ENCODE data around the gene ADARB1. TPM values are rescaled to one million over a fixed set of nuclear protein-coding genes. Genes with fewer than 3 reads are reported as not detected.

ADARB1 gene
- polyA plus RNA-seq, 1 of the 3 experiments (the other 2 are of a cell fraction), result 7.8 TPM

GRCh38 chr21:45157932-45158331 is 83.6 kb downstream of the ADARB1 start:
- no peak overlapping the region for H3K9ac ChIP-seq
- no peaks in the 10 kb centered on the region for H3K9me2 ChIP-seq
- peak; percentile 67 for DNase-seq
- POLR2A ChIA-PET, result no interaction called here
- TF ChIP-seq GABPA (IDR thresholded peaks at IDR 0.05; ENCODE audit: low read depth) (no peak), GATA2 (CRISPR knock-in tag; IDR thresholded peaks at IDR 0.05) (0 out of 2 replicates have a peak, but pooled peaks have one; percentile 10), FOSL2 (IDR thresholded peaks at IDR 0.05; ENCODE audit: borderline replicate concordance, low read depth) (no peak), EP300 (IDR thresholded peaks at IDR 0.05; ENCODE audit: borderline replicate concordance in 1 of 2, low read depth in 1 of 2, low read length in 1 of 2) (peak in 1 of 2 experiments; percentile 57; a peak in 2 of 4 replicates), TCF12 (IDR thresholded peaks at IDR 0.05) (no peak)
- CTCF ChIA-PET, result interaction anchor here (0.9 to 4.1 kb wide), 5 partner anchors 17 to 282 kb away, joined by 3 to 24 read pairs (median 4); no protein-coding TSS in a partner anchor
- peaks cover 19 to 84% of the 10 kb centered on the region in 2 experiments for H3K4me1 ChIP-seq (ENCODE audit: control insufficient read depth in 1 of 2, insufficient read depth in 2 of 2, low read depth in 1 of 2, low read length in 1 of 2)
- 75% methylated on average over 8 of the region's 8 CpGs for WGBS (ENCODE audit: low lambda C conversion rate)
- H3K36me3 ChIP-seq (replicated peaks in 1 of 2; ENCODE audit: control insufficient read depth in 1 of 2, insufficient read depth in 2 of 2, low read length in 1 of 2), result no peaks in the 10 kb centered on the region
- H4K20me1 ChIP-seq (ENCODE audit: insufficient read depth), result no peaks in the 10 kb centered on the region
- H3K9me3 ChIP-seq, result no peaks in the 10 kb centered on the region
- no peak overlapping the region for H2AFZ ChIP-seq (ENCODE audit: low read depth)
- H3K27ac ChIP-seq (ENCODE audit: low read depth in 2 of 2, low read length in 1 of 2), result peak overlapping the region in 1 of 2 experiments; percentile 100; a peak in 2 of 4 replicates
- H3F3A ChIP-seq (replicated peaks; ENCODE audit: insufficient read depth), result peaks cover 5% of the 10 kb centered on the region
- H3K79me2 ChIP-seq (ENCODE audit: insufficient read depth), result no peaks in the 10 kb centered on the region
- H3K27me3 ChIP-seq (ENCODE audit: insufficient read depth), result no peaks in the 10 kb centered on the region
- H3K4me3 ChIP-seq (ENCODE audit: low read depth in 2 of 2, low read length in 1 of 2), result no peak overlapping the region
- no peak overlapping the region for H3K4me2 ChIP-seq

DNA sequence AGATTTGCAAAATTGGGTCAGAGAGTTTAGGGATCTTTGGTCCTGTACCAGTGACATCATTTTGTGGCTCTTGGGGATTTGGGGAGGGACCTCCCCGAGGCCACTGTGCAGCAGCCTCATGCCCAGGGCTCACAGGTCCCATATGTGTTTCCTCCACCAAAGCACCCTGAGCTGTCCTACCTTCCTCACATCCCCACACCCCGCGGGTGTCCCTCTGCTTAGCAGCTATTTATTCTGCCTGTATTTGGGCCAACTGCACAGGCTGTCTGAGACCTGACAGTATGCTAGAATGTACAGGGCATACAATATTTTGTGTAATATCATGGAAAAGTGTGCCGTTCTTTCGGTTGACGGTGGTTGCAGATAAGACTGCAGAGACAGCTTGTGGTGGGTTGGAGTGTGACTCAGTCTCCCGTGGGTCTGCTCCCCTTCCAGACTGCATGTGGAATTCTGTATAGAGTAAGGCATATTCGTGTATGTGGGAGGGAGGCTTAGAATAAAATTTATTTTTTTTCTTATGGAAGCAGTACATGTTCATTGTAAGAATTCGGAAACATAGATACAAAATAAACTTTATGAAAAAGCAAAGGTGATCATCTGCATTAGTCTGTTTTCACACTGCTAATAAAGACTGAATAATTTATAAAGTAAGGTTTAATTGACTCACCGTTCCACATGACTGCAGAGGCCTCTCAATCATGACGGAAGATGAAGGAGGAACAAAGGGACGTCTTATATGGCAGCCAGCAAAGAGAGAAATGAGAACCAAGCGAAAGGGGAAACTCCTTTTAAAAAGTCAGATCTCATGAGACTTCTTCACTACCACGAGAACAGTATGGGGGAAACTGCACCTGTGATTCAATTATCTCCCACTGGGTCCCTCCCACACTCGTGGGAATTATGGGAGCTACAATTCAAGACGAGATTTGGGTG is 84.4 kb downstream of the ADARB1 start:
- peaks cover 15 to 78% of the 10 kb centered on the region in 2 experiments for H3K4me1 ChIP-seq (ENCODE audit: control insufficient read depth in 1 of 2, insufficient read depth in 2 of 2, low read depth in 1 of 2, low read length in 1 of 2)
- DNase-seq, result no peak
- peak overlapping the region in 1 of 2 experiments; percentile 100; a peak in 2 of 4 replicates for H3K27ac ChIP-seq (ENCODE audit: low read depth in 2 of 2, low read length in 1 of 2)
- H2AFZ ChIP-seq (ENCODE audit: low read depth), result no peak overlapping the region
- no peaks in the 10 kb centered on the region for H3K36me3 ChIP-seq (replicated peaks in 1 of 2; ENCODE audit: control insufficient read depth in 1 of 2, insufficient read depth in 2 of 2, low read length in 1 of 2)
- no peaks in the 10 kb centered on the region for H3K9me2 ChIP-seq
- no peak overlapping the region for H3K4me2 ChIP-seq
- H4K20me1 ChIP-seq (ENCODE audit: insufficient read depth), result no peaks in the 10 kb centered on the region
- H3K27me3 ChIP-seq (ENCODE audit: insufficient read depth), result no peaks in the 10 kb centered on the region
- no peaks in the 10 kb centered on the region for H3K9me3 ChIP-seq
- H3F3A ChIP-seq (replicated peaks; ENCODE audit: insufficient read depth), result peaks cover 5% of the 10 kb centered on the region
- no peaks in the 10 kb centered on the region for H3K79me2 ChIP-seq (ENCODE audit: insufficient read depth)
- CTCF ChIA-PET, result interaction anchor here (0.8 to 4.1 kb wide), 5 partner anchors 15 to 281 kb away, joined by 3 to 24 read pairs (median 4); no protein-coding TSS in a partner anchor
- POLR2A ChIA-PET, result no interaction called here
- WGBS (ENCODE audit: low lambda C conversion rate), result 79% methylated on average over 15 of the region's 16 CpGs
- H3K9ac ChIP-seq, result no peak overlapping the region
- H3K4me3 ChIP-seq (ENCODE audit: low read depth in 2 of 2, low read length in 1 of 2), result no peak overlapping the region
- TF ChIP-seq ELF1 (IDR thresholded peaks at IDR 0.05) (no peak), GATA2 (CRISPR knock-in tag; IDR thresholded peaks at IDR 0.05) (no peak), RXRA (IDR thresholded peaks at IDR 0.05; ENCODE audit: borderline replicate concordance, low read depth) (no peak), JUND (IDR thresholded peaks at IDR 0.05) (no peak), YY1 (IDR thresholded peaks at IDR 0.05; ENCODE audit: low read depth) (no peak), EP300 (IDR thresholded peaks at IDR 0.05; ENCODE audit: borderline replicate concordance in 1 of 2, low read depth in 1 of 2, low read length in 1 of 2) (no peak), NFIC (IDR thresholded peaks at IDR 0.05; ENCODE audit: borderline replicate concordance) (no peak), SMC3 (IDR thresholded peaks at IDR 0.05; ENCODE audit: low read depth, low read length) (no peak), CHD2 (IDR thresholded peaks at IDR 0.05; ENCODE audit: low read length, partially characterized antibody) (no peak), MEF2A (IDR thresholded peaks at IDR 0.05; ENCODE audit: borderline replicate concordance, low read depth) (no peak), TEAD4 (IDR thresholded peaks at IDR 0.05; ENCODE audit: borderline replicate concordance, insufficient read depth) (no peak), RAD21 (IDR thresholded peaks at IDR 0.05; ENCODE audit: low read length) (no peak)
- TF ChIP-seq, protein P1, sequence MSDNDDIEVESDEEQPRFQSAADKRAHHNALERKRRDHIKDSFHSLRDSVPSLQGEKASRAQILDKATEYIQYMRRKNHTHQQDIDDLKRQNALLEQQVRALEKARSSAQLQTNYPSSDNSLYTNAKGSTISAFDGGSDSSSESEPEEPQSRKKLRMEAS (IDR thresholded peaks at IDR 0.05; ENCODE audit: low read depth), result no peak
- TF ChIP-seq, protein P2, sequence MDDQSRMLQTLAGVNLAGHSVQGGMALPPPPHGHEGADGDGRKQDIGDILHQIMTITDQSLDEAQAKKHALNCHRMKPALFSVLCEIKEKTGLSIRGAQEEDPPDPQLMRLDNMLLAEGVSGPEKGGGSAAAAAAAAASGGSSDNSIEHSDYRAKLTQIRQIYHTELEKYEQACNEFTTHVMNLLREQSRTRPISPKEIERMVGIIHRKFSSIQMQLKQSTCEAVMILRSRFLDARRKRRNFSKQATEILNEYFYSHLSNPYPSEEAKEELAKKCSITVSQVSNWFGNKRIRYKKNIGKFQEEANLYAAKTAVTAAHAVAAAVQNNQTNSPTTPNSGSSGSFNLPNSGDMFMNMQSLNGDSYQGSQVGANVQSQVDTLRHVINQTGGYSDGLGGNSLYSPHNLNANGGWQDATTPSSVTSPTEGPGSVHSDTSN (IDR thresholded peaks at IDR 0.05), result no peak
- TF ChIP-seq, protein P3, sequence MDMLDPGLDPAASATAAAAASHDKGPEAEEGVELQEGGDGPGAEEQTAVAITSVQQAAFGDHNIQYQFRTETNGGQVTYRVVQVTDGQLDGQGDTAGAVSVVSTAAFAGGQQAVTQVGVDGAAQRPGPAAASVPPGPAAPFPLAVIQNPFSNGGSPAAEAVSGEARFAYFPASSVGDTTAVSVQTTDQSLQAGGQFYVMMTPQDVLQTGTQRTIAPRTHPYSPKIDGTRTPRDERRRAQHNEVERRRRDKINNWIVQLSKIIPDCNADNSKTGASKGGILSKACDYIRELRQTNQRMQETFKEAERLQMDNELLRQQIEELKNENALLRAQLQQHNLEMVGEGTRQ (IDR thresholded peaks at IDR 0.05; ENCODE audit: borderline replicate concordance, low read depth, low read length), result no peak
- TF ChIP-seq, protein P4, sequence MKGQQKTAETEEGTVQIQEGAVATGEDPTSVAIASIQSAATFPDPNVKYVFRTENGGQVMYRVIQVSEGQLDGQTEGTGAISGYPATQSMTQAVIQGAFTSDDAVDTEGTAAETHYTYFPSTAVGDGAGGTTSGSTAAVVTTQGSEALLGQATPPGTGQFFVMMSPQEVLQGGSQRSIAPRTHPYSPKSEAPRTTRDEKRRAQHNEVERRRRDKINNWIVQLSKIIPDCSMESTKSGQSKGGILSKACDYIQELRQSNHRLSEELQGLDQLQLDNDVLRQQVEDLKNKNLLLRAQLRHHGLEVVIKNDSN (IDR thresholded peaks at IDR 0.05; ENCODE audit: borderline replicate concordance, low read depth), result no peak
